Ammon's horn (tissue), 1 donor: Measurements from ENCODE around the gene GFOD2.

ENCODE experiments used
- DNase-seq: peaks from one replicate; pipeline ENCODE4 v3.0.0-alpha.2; 2016; ENCODE audit warnings: low spot score

GFOD2 gene

DNA sequence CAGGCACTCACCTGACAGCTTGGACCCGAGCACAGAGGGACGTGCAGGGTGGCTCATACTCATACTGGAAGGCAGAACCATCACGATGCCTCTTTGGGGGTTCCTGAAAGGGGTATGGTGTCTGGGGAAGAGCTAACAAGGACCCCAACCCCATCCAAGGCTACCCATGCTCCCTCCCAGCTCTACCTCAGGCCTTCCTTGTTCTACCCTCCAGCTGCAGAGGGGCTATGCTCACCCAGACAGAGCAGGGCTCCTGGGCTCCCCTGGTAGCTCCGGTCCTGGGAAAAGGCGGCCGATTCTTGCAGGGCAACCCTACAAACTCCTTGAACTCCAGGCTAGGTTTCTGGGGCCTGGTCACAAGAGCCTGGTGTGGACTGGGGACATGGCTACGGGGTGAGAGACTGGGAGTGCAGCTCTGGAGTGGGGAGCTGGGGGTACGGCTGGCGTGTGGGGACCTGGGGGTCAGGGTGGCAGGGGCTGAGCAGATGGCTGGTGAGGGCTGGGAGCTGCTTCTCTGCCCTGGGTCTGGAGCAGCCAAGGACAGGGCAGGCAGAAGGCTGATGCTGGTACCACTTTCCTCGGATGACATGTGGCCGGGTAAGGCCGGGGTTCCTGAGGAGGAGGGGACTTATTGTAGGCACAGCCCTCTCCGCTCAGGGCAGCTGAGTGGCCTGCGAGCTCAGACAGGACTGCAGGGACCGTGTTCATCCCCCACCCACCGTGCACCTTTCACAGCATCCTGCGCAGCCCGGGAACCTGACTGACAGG lies 61.2 kb downstream of the GFOD2 start:
- DNase-seq = no peak

DNA sequence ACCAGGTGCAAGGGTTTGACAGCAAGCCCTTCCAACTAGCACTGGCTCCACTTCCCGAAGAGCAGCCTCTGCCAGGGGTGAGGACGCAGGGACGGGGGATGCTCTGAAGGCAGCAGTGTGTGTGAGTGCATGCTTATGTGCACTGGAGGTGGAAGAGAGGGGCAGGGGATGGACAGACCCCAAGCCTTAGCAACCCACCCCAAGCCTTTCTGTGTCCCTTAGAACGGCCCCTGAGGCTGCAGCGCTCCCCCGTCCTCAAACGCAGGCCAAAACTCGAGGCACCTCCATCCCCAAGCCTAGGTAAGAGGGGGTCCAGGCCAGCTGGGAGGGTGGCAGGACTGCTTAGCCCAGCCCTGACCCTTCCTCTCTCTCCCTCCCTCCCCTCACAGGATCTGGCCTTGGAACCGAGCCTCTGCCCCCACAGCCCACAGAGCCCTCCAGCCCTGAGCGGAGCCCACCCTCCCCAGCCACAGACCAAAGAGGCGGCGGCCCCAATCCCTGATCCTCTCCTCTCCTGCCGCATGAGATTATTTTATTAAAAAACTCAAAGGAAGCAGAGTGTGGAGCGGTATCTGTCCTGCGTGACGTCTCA lies 62.0 kb downstream of the GFOD2 start:
- DNase-seq = no peak

DNA sequence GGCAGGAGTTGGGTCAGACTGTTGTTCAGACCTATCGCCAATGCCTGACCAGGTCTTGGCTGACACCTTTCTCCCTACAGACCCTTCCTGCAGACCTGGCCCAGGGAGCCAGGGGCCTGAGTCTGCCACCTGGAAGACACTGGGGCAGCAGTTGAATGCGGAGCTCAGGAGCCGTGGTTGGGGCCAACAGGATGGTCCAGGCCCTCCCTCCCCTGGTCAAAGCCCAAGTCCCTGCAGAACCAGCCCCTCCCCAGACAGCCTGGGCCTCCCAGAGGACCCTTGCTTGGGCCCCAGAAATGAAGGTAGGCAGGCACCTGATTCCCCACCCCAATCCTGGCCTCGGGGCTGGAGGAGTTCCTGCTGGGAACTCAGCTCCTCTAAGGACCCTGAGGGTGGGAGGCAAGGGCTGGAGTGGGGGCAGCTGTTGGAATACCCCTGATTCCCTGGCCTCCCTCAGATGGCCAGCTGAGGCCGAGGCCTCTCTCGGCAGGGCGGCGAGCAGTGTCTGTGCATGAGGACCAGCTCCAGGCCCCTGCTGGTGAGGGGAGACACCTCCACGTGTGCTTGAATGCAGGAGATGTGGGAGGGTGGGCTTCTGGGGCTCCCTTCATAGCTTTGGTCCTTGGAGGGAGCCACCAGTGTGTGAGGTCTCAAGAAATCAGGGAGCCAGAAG lies 62.6 kb downstream of the GFOD2 start:
- DNase-seq = no peak

DNA sequence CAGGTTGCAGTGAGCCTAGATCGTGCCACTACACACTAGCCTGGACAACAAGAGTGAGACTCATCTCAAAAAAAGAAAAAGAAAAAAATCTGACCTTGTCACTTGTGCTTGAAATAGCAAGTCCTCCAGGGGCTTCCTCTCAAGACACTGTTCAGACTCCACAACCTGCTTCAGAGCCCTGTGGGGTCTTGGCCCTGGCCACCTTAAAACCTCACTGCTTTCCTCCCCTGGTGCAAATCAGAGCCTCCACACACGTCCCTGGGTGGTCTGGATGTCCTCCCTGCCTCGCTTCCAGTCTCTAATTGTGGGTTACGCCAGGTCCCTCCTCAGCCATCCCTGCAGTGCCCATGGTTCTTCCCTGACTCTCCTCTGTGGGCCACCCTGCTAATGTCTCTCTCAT lies 63.8 kb downstream of the GFOD2 start:
- no peak for DNase-seq

DNA sequence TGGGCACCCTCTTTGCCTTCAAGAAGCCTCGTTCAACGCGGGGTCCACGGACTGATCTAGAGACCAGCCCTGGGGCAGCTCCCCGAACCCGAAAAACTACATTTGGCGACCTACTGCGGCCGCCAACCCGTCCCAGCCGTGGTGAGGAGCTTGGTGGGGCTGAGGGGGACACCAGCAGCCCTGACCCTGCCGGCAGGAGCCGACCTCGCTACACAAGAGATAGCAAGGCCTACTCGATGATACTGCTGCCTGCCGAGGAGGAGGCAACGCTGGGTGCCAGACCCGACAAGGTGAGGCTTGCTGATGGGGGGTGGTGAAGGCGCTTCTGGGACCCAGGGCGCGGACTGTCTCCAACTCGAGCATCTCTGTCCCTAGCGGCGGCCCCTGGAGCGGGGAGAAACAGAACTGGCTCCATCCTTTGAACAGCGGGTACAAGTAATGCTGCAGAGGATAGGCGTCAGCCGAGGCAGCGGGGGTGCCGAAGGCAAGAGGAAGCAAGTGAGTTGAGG lies 64.7 kb downstream of the GFOD2 start:
- DNase-seq = no peak

DNA sequence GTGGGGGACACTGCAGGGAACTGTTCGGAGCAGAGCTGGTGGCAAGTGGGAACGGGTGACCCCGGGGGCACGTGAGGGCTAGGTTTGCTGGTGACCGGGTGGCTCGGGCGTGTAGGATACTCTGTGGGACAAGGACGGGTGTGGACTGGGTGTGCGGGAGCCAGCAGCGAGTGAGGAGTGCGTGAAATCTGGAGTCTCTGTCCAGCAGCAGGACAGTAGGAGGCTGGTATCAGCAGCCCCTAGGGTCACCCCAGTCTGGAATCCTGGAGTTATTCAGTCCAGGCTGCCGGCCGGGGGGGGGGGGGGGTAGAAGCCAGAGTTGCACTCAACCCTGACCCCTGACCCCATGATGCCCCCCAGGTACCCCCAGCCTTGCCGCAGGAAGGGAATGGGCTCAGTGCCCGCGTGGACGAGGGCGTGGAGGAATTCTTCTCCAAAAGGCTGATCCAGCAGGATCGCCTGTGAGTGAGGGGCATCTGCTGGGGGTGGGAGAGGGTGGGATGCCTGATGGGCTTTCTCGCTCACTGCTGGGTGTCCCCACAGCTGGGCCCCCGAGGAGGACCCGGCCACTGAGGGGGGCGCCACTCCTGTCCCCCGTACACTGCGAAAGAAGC lies 65.2 kb downstream of the GFOD2 start:
- DNase-seq = no peak

DNA sequence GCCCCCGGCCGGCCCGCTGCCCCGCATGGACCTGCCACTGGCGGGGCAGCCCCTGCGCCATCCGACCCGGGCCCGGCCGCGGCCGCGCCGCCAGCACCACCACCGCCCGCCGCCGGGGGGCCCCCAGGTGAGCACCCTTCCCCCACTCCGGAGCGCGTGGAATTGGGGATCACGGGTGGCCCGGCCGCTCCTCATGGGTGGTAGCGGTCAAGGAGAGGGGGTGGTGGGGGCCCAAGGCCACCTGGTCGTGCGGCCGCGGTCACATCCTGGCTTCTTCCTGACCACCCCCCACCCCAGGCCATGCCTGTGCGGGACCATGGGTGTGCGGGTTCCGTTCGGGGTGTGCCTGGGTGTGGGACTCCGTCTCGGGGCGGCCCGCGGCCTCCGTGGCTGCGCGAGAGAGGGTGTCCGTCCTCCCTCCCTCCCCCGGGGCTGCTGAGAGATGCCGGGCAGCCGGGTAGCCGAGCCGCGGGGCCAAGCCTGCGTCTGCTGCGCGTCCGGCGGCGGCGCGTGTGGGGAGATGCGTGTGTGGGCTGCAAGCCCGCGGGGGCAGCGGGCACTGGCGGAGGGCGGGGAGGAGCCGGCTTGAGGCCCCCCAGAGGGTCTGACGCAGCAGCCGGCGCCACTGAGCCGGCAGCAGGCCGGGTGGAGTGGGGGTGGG lies 65.9 kb downstream of the GFOD2 start:
- no peak for DNase-seq

DNA sequence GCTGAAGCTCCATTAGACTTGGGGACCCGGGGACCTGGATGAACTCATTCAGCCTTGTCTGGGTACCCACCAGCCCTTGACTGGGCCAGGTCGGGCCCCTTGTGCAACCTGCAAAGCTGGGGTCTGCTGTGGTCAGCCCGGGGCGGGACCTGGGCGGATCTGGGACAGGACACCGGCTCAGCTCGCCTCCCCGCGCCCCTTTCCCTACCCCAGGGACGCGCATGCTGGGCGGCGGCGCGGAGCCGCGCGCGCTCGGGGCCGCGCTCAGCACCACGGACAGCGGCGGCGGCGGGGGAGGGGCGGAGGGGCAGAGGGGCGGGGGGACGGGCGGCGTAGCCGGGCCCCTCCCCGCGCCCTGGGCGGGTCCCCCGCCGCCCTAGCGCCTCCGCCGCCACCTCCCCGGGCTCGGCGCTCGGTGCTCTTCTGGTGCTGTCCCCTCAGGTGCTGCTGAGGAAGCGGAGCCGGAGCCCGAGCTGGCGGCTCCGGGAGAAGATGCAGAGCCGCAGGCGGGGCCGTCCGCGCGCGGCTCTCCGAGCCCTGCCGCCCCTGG lies 66.5 kb downstream of the GFOD2 start:
- no peak for DNase-seq

DNA sequence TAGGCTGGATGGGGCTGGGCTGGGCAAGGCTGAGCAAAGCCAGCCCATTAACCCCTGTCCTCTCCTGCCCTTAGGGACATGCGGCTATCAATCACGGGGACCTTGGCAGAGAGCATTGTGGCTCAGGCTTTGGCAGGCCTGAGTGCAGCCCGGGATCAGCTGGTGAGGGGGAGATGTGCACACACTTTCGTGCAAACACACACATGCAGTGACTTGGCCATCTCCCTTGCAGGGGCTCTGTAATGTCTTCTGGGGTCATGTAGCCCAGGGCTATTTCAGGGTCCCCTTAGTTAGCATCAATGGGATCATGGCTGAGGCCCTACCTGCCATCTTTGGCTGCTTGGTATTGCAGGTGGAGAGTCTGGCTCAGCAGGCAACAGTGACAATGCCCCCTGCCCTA lies 67.3 kb downstream of the GFOD2 start:
- no peak for DNase-seq

DNA sequence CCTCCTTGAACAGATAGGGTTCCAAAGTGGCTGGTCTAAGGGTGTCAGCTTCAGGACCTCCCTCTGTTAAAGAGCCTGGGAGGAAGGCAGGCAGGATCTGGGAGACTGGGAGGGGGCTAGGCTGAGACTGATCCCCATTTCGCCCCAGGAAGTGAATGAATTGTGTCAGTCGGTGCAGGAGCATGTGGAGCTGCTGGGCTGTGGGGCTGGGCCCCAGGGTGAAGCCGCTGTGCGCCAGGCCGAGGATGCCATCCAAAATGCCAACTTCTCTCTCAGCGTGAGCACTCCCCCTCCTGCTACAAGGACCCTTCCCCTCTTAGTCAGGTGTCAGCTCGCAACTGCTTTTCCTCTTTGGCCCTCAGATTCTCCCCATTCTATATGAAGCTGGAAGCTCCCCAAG lies 68.1 kb downstream of the GFOD2 start:
- DNase-seq = no peak

DNA sequence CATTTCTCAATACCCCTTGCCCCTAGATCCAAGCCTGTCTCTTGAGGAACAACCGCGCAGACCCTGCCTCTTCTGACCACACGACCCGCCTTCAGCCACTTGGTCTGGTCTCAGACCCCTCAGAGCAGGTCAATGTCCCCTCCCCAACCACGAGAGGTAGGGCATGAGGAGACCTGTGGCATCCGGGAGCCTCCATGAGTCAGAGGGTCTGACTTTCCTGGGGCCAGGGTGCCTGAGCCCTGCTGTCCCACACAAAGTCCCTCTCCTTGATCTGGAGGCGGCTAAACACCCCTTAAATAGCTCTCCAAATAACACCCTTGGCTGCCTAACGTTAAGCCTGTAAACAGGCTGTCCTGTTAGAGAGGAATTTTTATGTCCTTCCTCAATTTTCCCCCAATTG lies 69.1 kb downstream of the GFOD2 start:
- DNase-seq = no peak

DNA sequence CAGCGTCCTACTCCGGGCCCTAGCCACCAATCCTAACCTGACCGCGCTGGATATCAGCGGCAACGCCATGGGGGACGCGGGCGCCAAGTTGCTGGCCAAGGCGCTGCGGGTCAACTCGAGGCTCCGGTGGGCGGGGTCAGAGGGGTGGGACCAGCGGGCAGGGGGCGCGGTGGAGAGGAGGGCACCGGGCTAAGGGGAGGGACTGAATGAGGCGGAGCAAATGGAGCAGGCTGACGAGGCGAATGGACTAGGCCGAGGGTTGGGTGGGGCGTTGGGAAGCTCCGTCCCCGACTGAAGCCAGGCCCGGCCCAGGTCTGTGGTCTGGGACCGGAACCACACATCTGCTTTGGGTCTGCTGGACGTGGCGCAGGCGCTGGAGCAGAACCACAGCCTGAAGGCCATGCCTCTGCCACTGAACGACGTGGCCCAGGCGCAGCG lies 69.6 kb downstream of the GFOD2 start:
- no peak for DNase-seq

DNA sequence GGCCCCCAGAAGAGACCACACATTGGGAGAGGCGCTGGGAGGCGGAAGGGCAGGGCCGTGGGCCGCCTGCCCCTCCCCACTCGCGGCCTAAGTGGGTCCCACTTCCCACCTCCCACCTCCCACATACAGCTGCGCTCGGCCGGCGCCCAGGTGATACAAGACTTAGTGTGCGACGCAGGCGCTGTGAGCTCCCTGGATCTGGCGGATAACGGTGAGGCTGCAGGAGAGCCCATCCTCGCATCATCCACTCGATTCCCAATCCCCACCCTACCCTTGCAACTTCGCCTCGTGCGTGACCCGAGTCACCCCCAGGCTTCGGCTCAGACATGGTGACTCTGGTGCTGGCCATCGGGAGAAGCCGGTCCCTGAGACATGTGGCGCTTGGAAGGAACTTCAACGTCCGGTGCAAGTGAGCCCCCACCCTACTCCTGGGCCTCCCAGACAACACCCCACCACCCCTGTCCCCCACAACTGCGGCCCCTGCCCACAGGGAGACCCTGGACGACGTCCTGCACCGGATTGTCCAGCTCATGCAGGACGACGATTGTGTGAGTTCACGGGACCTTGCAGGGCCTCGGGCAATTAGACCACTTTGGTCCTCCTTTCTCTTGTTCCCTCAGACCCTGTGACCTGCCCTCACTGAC lies 70.2 kb downstream of the GFOD2 start:
- no peak for DNase-seq

DNA sequence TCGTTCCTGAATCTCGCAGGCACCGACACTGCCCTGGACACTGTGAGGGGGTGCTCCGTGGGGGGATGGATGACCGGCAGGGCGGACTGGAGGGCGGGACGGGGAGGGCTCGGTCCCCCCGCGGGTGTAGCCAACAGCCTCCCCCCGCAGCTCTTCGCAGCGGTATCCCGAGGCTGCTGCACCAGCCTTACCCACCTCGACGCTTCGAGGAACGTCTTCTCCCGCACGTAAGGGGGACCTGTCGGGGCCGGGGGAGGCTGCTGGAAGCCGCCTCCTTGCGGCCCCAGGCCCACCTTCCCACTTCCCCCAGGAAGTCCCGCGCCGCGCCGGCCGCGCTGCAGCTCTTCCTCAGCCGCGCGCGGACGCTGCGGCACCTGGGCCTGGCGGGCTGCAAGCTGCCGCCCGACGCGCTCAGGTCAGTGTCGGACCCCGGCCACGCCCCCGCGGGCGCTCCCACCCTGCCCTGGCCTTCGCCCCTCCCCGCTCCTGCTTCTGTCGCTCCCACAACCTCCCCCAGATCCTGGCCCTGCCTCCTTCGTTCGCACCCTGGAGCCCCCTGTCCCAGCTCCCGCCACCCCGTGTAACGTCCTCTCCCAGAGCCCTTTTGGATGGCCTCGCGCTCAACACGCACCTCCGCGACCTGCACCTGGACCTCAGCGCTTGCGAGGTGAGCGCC lies 70.9 kb downstream of the GFOD2 start:
- no peak for DNase-seq

DNA sequence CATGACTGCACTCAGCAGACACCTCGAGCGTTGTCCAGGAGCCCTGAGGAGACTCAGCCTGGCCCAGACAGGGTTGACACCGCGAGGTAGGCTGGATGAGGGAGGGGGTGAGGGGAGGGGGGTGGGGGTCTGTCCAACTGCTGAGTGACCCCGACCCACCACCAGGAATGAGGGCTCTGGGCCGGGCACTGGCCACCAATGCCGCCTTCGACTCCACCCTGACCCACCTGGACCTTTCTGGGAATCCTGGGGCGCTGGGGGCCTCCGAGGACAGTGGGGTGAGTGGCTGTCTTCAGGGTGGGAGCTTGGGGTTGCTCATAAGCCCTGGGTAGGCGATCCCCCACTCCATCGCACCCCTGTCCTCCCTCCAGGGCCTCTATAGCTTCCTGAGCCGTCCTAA lies 71.4 kb downstream of the GFOD2 start:
- no peak for DNase-seq

DNA sequence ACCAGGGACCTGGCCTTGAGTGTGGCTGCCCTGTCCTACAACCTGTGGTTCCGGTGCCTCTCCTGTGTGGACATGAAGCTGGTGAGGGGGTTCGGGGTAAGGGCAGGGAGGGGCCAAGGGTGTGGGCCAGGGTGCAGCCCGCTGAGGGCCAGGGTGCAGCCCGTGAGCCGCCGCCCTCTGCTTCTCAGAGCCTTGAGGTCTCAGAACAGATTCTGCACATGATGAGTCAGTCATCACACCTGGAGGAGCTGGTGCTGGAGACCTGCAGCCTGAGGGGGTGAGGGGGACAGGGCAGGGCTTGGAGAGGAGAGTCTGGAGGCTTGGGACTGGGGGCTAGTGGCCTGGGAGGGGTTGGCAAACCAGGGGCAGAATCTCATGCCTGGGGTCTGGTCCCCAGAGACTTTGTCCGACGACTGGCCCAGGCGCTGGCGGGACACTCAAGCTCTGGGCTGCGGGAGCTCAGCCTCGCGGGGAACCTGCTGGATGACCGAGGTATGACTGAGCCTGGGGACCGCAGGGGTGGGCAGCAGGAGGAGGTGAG lies 71.9 kb downstream of the GFOD2 start:
- no peak for DNase-seq

DNA sequence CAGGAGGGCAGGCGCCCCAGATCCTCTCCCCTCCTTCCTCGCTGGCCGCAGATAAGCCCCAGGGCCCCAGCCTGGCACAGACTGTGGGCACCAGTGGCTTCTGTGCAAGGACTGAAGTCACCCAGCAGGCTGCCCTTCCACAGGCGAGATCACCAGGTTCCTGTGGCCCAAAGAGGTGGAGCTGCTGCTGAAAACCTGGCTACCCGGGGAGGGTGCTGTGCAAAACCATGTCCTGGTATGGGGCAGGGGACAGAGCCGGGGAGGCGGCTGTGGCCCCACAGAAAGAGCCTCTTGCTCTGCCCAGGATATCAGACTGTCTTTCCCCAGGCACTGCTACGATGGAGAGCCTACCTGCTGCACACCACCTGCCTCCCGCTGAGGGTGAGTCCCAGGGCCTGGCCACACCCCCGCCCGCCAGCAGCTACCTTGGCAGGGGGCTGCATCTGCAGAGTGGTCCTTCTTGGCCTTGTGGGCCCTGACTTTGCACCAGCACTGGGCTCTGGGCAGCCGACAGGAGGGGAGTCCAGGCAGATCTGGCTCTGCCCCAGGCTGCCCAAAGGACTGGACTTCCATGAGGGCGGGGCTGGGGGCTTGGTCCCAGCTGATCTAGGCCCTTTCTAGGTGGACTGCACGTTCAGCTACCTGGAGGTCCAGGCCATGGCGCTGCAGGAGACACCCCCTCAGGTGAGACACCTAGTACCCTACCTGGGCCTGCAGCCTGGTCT lies 73.6 kb downstream of the GFOD2 start:
- peak; percentile 0 for DNase-seq

DNA sequence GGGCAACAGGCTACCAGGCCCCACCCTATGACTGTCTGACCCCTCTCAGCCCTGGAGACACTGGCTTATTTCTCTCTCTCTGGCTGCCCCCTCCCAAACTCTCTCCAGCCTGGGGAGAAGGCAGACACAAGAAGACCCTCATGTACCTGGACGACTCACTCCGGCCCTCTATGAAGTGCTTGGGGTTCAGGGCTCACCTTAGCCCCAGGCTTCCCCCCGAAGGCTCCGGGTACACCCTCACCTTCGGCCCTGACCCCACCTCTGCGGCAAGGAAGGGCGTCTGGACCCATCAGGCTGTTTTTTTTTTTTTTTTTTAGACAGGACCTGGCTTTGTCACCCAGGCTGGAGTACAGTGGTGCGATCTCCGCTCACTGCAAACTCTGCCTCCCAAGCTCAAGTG lies 75.1 kb downstream of the GFOD2 start:
- no peak for DNase-seq

DNA sequence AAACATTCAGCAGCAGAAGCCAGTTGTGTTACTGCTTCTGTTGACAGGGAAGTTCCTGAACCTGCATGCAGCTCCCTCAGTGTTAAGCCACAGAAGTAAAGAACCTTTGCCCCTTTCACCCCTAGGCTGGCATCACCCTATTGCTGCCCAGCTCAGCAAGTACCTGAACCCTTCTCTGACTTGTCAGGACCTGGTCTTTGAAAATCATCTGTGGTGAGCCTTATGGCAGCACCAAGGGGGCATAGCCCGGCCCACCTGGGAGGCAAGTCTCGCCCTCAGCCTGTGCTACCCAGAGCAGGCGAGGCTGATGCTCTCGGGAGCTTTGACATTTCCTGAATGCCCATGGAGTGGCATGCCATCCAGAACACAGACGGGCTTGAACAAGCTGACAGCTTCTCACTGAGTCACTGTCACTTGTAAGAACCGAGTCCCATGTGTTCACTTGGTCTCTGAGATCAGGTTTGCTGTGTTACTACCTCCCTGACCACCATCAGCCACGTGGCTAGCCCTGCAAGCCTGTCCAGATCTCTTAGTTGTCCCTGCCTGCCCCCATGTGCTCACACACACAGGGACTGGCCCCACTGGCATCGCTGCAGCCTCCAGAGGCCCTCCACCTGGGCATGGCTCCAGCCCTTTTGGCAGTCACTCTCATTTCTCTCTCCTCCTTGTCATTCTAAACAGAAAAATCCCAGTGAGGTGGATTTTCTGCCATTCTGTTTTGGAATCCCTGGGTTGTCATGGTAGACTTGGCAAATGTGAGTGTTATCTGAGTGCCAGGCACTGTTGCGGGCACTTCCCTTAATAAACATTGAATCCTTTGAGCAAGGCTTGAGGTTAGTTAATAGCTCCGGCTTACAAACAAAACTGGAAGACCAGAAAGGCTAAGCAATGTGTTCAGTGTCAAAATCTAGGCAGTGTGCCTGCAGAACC lies 77.1 kb downstream of the GFOD2 start:
- DNase-seq = peak; percentile 84
